HepG2 (cell line): ENCODE results near the gene TMEM223. TPM values are rescaled to one million over a fixed set of nuclear protein-coding genes. Genes with fewer than 3 reads are reported as not detected.

Source experiments
- ATF5 ChIP-seq: sonication (generic); formaldehyde crosslinking; IDR thresholded peaks from 2 replicates; pipeline ENCODE4 v1.4.0; 2020; ENCODE audit warnings: mild to moderate bottlenecking, low read depth, missing genetic modification reagents
- ATM ChIP-seq: fragments of 450-650 bp; IDR thresholded peaks from 2 replicates; pipeline ENCODE4 v1.7.1; 2017; ENCODE audit warnings: mild to moderate bottlenecking, borderline replicate concordance
- CC2D1A ChIP-seq: sonication (generic); formaldehyde crosslinking; IDR thresholded peaks from 2 replicates; pipeline ENCODE4 v1.8.1; 2023; ENCODE audit warnings: mild to moderate bottlenecking, missing genetic modification reagents
- CREB1 ChIP-seq, 2 experiments: fragments of 450-650 bp in 1 of 2; IDR thresholded peaks; 2 replicates each; pipeline ENCODE4 v1.6.1; 2016 to 2017; ENCODE audit warnings: control low read depth in 1 of 2, mild to moderate bottlenecking in 1 of 2, missing compliant biosample characterization in 1 of 2, missing genetic modification characterization in 1 of 2
- EEA1 ChIP-seq: sonication (generic); formaldehyde crosslinking; IDR thresholded peaks from 2 replicates; pipeline ENCODE4 v1.5.1; 2020; ENCODE audit warnings: mild to moderate bottlenecking, missing genetic modification reagents, borderline replicate concordance
- GATAD1 ChIP-seq: IDR thresholded peaks from 2 replicates; pipeline ENCODE4 v1.6.1; 2016; ENCODE audit warnings: missing genetic modification reagents, missing compliant biosample characterization
- KLF11 ChIP-seq: IDR thresholded peaks from 2 replicates; pipeline ENCODE4 v1.6.1; 2016; ENCODE audit warnings: missing compliant biosample characterization
- MTA3 ChIP-seq: sonication (generic); formaldehyde crosslinking; IDR thresholded peaks from 2 replicates; pipeline ENCODE4 v1.4.0; 2020; ENCODE audit warnings: missing genetic modification reagents
- MTERF4 ChIP-seq: sonication (generic); formaldehyde crosslinking; IDR thresholded peaks from 2 replicates; pipeline ENCODE4 v1.8.0; 2023; ENCODE audit warnings: mild to moderate bottlenecking, missing genetic modification reagents
- NR2C2 ChIP-seq: sonication (generic); formaldehyde crosslinking; IDR thresholded peaks from 2 replicates; pipeline ENCODE4 v1.4.0; 2020; ENCODE audit warnings: missing genetic modification reagents, mild to moderate bottlenecking, moderate library complexity, borderline replicate concordance
- SIX1 ChIP-seq: sonication (generic); formaldehyde crosslinking; IDR thresholded peaks from 2 replicates; pipeline ENCODE4 v1.4.0; 2020; ENCODE audit warnings: missing genetic modification reagents, borderline replicate concordance
- SP1 ChIP-seq, 2 experiments: fragments of 450-650 bp in 1 of 2; sonication (generic) in 1 of 2; formaldehyde crosslinking in 1 of 2; IDR thresholded peaks; 2 replicates each; pipeline versions ENCODE4 v1.4.0 to v1.6.1; 2016 to 2020; ENCODE audit warnings: missing genetic modification reagents in 1 of 2
- THAP11 ChIP-seq: IDR thresholded peaks from 2 replicates; pipeline ENCODE4 v1.6.1; 2016; ENCODE audit warnings: missing biosample characterization, missing genetic modification reagents
- TSC22D2 ChIP-seq: sonication (generic); formaldehyde crosslinking; IDR thresholded peaks from 2 replicates; pipeline ENCODE4 v1.5.1; 2020; ENCODE audit warnings: missing genetic modification reagents, mild to moderate bottlenecking, borderline replicate concordance
- ZFP91 ChIP-seq: sonication (generic); formaldehyde crosslinking; IDR thresholded peaks from 2 replicates; pipeline ENCODE4 v1.9.0; 2022; ENCODE audit warnings: missing genetic modification reagents, mild to moderate bottlenecking, borderline replicate concordance
- ZNF263 ChIP-seq: sonication (generic); formaldehyde crosslinking; IDR thresholded peaks from 2 replicates; pipeline ENCODE4 v1.4.0; 2020; ENCODE audit warnings: missing genetic modification reagents
- ZNF574 ChIP-seq: sonication (generic); formaldehyde crosslinking; IDR thresholded peaks from 2 replicates; pipeline ENCODE4 v1.4.0; 2020; ENCODE audit warnings: missing genetic modification reagents
- ZNF724P ChIP-seq: sonication (generic); formaldehyde crosslinking; IDR thresholded peaks from 2 replicates; pipeline ENCODE4 v1.8.0; 2022; ENCODE audit warnings: missing genetic modification reagents, borderline replicate concordance
- ZNF878 ChIP-seq: sonication (generic); formaldehyde crosslinking; IDR thresholded peaks from 2 replicates; pipeline ENCODE4 v1.8.1; 2023; ENCODE audit warnings: mild to moderate bottlenecking, missing genetic modification reagents, moderate library complexity
- ZSCAN31 ChIP-seq: sonication (generic); formaldehyde crosslinking; IDR thresholded peaks from 2 replicates; pipeline ENCODE4 v1.5.0; 2020; ENCODE audit warnings: low read depth, mild to moderate bottlenecking, missing genetic modification reagents
- polyA plus RNA-seq, 8 experiments: library from polyadenylated mRNA; depleted of rRNA in 3 of 8; stranded (reverse) in 7 of 8; unstranded in 1 of 8; fragments of >200 nt; fragmentation: Illumina TruSeq in 4 of 8; extraction: Trizol in 4 of 8; gene quantifications; 2 replicates each; pipeline versions ENCODE4 v1.2.1 to v1.2.3, GENCODE V29; 2011 to 2016; ENCODE audit warnings: low read depth in 4 of 8, missing spikeins in 1 of 8, mixed read lengths in 1 of 8; ENCODE audit not compliant: insufficient read depth in 1 of 8
- total RNA-seq, 5 experiments: library from RNA; depleted of rRNA; stranded (reverse); fragments of >200 nt; fragmentation: Illumina TruSeq; extraction: Trizol; gene quantifications; 2 replicates each; pipeline ENCODE4 v1.2.3, GENCODE V29; 2016; ENCODE audit warnings: low read depth in 1 of 5

TMEM223 gene
- total and polyA plus RNA-seq, 2 of the 13 experiments (the other 11 are each of a cell fraction or from before 2014, with no cell fraction given): 19.5 to 24.9 TPM

- TF ChIP-seq ZSCAN31 (CRISPR knock-in tag) (peak; percentile 49), NR2C2 (CRISPR knock-in tag) (peak; percentile 55), THAP11 (peak; percentile 53; the same call in 1 of the 2 replicates), ZFP91 (CRISPR knock-in tag) (peak; percentile 67; the same call in 1 of the 2 replicates), KLF11 (no peak), MTA3 (CRISPR knock-in tag) (no peak), CREB1 (IDR thresholded peaks at IDR 0.05) (peak; percentile 85), CREB1 (CRISPR knock-in tag; IDR thresholded peaks at IDR 0.05) (peak; percentile 73), TSC22D2 (no peak), SIX1 (0 out of 2 replicates have a peak, but pooled peaks have one; percentile 30), CC2D1A (CRISPR knock-in tag) (no peak), MTERF4 (no peak), ZNF878 (CRISPR knock-in tag) (no peak), EEA1 (CRISPR knock-in tag) (no peak), SP1 (IDR thresholded peaks at IDR 0.05) (peak; percentile 78), SP1 (CRISPR knock-in tag; IDR thresholded peaks at IDR 0.05) (peak; percentile 90), ZNF724P (CRISPR knock-in tag) (peak; percentile 8; the same call in 1 of the 2 replicates), ATF5 (CRISPR knock-in tag) (no peak), ZNF574 (CRISPR knock-in tag) (peak; percentile 26; the same call in 1 of the 2 replicates), GATAD1 (CRISPR knock-in tag) (peak; percentile 86), ATM (no peak), ZNF263 (CRISPR knock-in tag) (no peak)
Observed at GRCh38 chr11:62753736-62754603, 37.8 kb downstream of the TMEM223 start, which contains the start of gene ZBTB3 (continued).
